GM12891 (cell line): ENCODE results near the gene FAM181A.

ENCODE experiments used
- PAX5 ChIP-seq: IDR thresholded peaks from 2 replicates; pipeline ENCODE4 v1.6.1; 2011; ENCODE audit warnings: low read length, moderate library complexity, mild to moderate bottlenecking; ENCODE audit not compliant: insufficient read depth, severe bottlenecking
- POLR2A ChIP-seq: IDR thresholded peaks from 2 replicates; pipeline ENCODE4 v1.6.1; 2011; ENCODE audit warnings: low read depth, low read length, control low read depth
- POLR2AphosphoS5 ChIP-seq: IDR thresholded peaks from 2 replicates; pipeline ENCODE4 v1.6.1; 2011; ENCODE audit warnings: low read depth, low read length, control low read depth
- SPI1 ChIP-seq: IDR thresholded peaks from 2 replicates; pipeline ENCODE4 v1.6.1; 2011; ENCODE audit warnings: low read depth, low read length, control low read depth
- TAF1 ChIP-seq: IDR thresholded peaks from 2 replicates; pipeline ENCODE4 v1.6.1; 2011; ENCODE audit warnings: low read depth, low read length, control low read depth

DNA sequence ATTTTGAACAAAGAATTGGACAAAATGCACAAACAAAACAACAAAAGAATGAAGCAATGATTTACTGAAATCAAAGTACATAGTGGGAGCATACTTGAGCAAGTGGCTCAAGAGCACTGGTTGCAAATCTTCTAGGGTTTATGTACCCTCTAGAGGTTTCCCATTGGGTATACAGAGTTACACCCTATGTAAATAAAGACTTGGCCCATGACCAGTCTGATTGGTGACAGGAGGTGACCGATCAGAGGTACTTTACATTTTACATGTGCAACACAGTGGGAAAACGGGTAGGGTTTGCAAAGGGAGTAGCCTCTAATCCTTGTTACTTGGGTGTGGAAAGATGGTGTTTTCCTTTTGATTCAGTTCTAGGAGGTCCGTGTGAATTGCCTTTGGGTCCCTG lies 10.6 kb upstream of the FAM181A start:
- no peak for TF ChIP-seq POLR2AphosphoS5
- no peak for TF ChIP-seq POLR2A
- no peak for TF ChIP-seq SPI1
- no peak for TF ChIP-seq TAF1
- TF ChIP-seq PAX5 = no peak
